GM19099 (cell line): ENCODE data around the gene FAM229B.

Experiments
- POLR2A ChIP-seq: IDR thresholded peaks from 3 replicates; pipeline ENCODE4 v1.6.1; 2011; ENCODE audit warnings: low read depth; ENCODE audit not compliant: insufficient read length; ENCODE audit errors: extremely low read depth

Gene FAM229B

GRCh38 chr6:112087136-112087911, at the start of gene FAM229B, which contains the start of gene TUBE1:
TSS of gene FAM229B (plus strand) at chr6:112087591. CDS start at chr6:112099284, 11,693 bp downstream.
TSS of gene TUBE1 (minus strand) at chr6:112087482. CDS start at chr6:112087434, 48 bp downstream.
- TF ChIP-seq POLR2A = peak; percentile 80

GRCh38 chr6:112037783-112038216, 49.6 kb upstream of the FAM229B start:
- TF ChIP-seq POLR2A = no peak

- TF ChIP-seq POLR2A = no peak
Observed at GRCh38 chr6:112038268-112038667, 49.1 kb upstream of the FAM229B start.

- no peak for TF ChIP-seq POLR2A
Observed at GRCh38 chr6:112038756-112039430, 48.5 kb upstream of the FAM229B start.

GRCh38 chr6:112039431-112039770, 48.0 kb upstream of the FAM229B start:
- no peak for TF ChIP-seq POLR2A

GRCh38 chr6:112040956-112041355, 46.4 kb upstream of the FAM229B start:
- no peak for TF ChIP-seq POLR2A

GRCh38 chr6:112041535-112041934, 45.9 kb upstream of the FAM229B start:
- TF ChIP-seq POLR2A = no peak

GRCh38 chr6:112043032-112044007, 44.1 kb upstream of the FAM229B start:
- no peak for TF ChIP-seq POLR2A

- TF ChIP-seq POLR2A = no peak
Observed at GRCh38 chr6:112044196-112044595, 43.2 kb upstream of the FAM229B start.

- TF ChIP-seq POLR2A = no peak
Observed at GRCh38 chr6:112044856-112045255, 42.5 kb upstream of the FAM229B start.

- TF ChIP-seq POLR2A = no peak
Observed at GRCh38 chr6:112049026-112049799, 38.2 kb upstream of the FAM229B start.

- TF ChIP-seq POLR2A = no peak
Observed at GRCh38 chr6:112049996-112050395, 37.4 kb upstream of the FAM229B start.

- TF ChIP-seq POLR2A = no peak
Observed at GRCh38 chr6:112050429-112050828, 37.0 kb upstream of the FAM229B start.

GRCh38 chr6:112054001-112054400, 33.4 kb upstream of the FAM229B start, which contains the start of gene CCN6:
TSS of gene CCN6 (plus strand) at chr6:112054104. CDS start at chr6:112054358, 254 bp downstream.
- no peak for TF ChIP-seq POLR2A

GRCh38 chr6:112054555-112055190, 32.7 kb upstream of the FAM229B start:
- no peak for TF ChIP-seq POLR2A
